WTC11 (cell line): Measurements from ENCODE around the gene PTPRT. TPM values are rescaled to one million over a fixed set of nuclear protein-coding genes. Genes with fewer than 3 reads are reported as not detected.

ENCODE experiments used
- ATAC-seq: fragments of 200-7000 bp; cut with Tn5 transposase; 2 replicates; pipeline ENCODE4 v1.10.0; 2021; ENCODE audit warnings: mild to moderate bottlenecking, moderate library complexity
- CTCF ChIA-PET: fragments of 300-600 bp; sonication (Branson Sonifier 250); formaldehyde crosslinking; loops from one replicate; lab custom pipeline; 2021; ENCODE audit warnings: antibody characterized with exemption; lab: Charles Lee
- POLR2A ChIA-PET: fragments of 350-600 bp; sonication (Branson Sonifier 250); formaldehyde crosslinking; loops from one replicate; lab custom pipeline; 2021; ENCODE audit warnings: antibody characterized with exemption; lab: Charles Lee
- DNase-seq: peaks from one replicate; pipeline ENCODE4 v3.0.0; 2021; ENCODE audit warnings: low spot score
- H3K27ac Mint-ChIP-seq: 2 replicates; pipeline ENCODE4 v1.8.0; 2021; ENCODE audit warnings: mixed read lengths
- H3K27me3 Mint-ChIP-seq: 2 replicates; pipeline ENCODE4 v1.8.0; 2021; ENCODE audit warnings: low read depth, mild to moderate bottlenecking, moderate library complexity, mixed read lengths
- H3K36me3 Mint-ChIP-seq: 2 replicates; pipeline ENCODE4 v1.8.0; 2021; ENCODE audit warnings: mixed read lengths
- H3K4me1 Mint-ChIP-seq: 2 replicates; pipeline ENCODE4 v1.8.0; 2022; ENCODE audit warnings: mixed read lengths
- H3K4me3 Mint-ChIP-seq: 2 replicates; pipeline ENCODE4 v1.8.0; 2021; ENCODE audit warnings: mild to moderate bottlenecking, moderate library complexity, mixed read lengths
- H3K9me3 Mint-ChIP-seq: 2 replicates; pipeline ENCODE4 v1.8.0; 2021; ENCODE audit warnings: mixed read lengths
- ATF1 ChIP-seq: sonication (generic); formaldehyde crosslinking; IDR thresholded peaks from 2 replicates; pipeline ENCODE4 v1.8.1; 2023; ENCODE audit warnings: mild to moderate bottlenecking, moderate library complexity, missing genetic modification reagents
- CREB1 ChIP-seq: sonication (generic); formaldehyde crosslinking; IDR thresholded peaks from 2 replicates; pipeline ENCODE4 v1.8.0; 2023; ENCODE audit warnings: mild to moderate bottlenecking, missing genetic modification reagents
- ELF4 ChIP-seq: sonication (generic); formaldehyde crosslinking; IDR thresholded peaks from 2 replicates; pipeline ENCODE4 v1.8.1; 2022; ENCODE audit warnings: low read depth, mild to moderate bottlenecking, moderate library complexity, missing genetic modification reagents
- FOXP1 ChIP-seq: sonication (generic); formaldehyde crosslinking; IDR thresholded peaks from 2 replicates; pipeline ENCODE4 v1.8.0; 2022; ENCODE audit warnings: missing genetic modification reagents, mild to moderate bottlenecking, moderate library complexity, borderline replicate concordance
- GRHL2 ChIP-seq: fragments of 250-450 bp; sonication (Bioruptor Pico); IDR thresholded peaks from 2 replicates; pipeline ENCODE4 v1.8.0; 2022; ENCODE audit warnings: mild to moderate bottlenecking, moderate library complexity; ENCODE audit not compliant: insufficient replicate concordance, severe bottlenecking
- GTF2I ChIP-seq: fragments of 250-450 bp; sonication (Bioruptor Pico); conservative IDR thresholded peaks from 2 replicates; pipeline ENCODE4 v1.4.0; 2021; ENCODE audit warnings: mild to moderate bottlenecking
- HMGA2 ChIP-seq: fragments of 250-450 bp; sonication (Bioruptor Pico); IDR thresholded peaks from 2 replicates; pipeline ENCODE4 v1.4.0; 2021; ENCODE audit warnings: mild to moderate bottlenecking, moderate library complexity
- IRF2 ChIP-seq: sonication (generic); formaldehyde crosslinking; IDR thresholded peaks from 2 replicates; pipeline ENCODE4 v1.8.0; 2022; ENCODE audit warnings: low read depth, missing genetic modification reagents, borderline replicate concordance
- JAZF1 ChIP-seq: fragments of 250-450 bp; sonication (Bioruptor Pico); IDR thresholded peaks from 2 replicates; pipeline ENCODE4 v1.9.0; 2021; ENCODE audit warnings: moderate library complexity, mild to moderate bottlenecking, inconsistent platforms
- KAT7 ChIP-seq: sonication (generic); formaldehyde crosslinking; IDR thresholded peaks from 2 replicates; pipeline ENCODE4 v1.8.1; 2023; ENCODE audit warnings: missing genetic modification reagents, mild to moderate bottlenecking, borderline replicate concordance
- MYBL2 ChIP-seq: sonication (generic); formaldehyde crosslinking; IDR thresholded peaks from 2 replicates; pipeline ENCODE4 v1.8.1; 2023; ENCODE audit warnings: mild to moderate bottlenecking, moderate library complexity, missing genetic modification reagents
- NFYB ChIP-seq: sonication (generic); formaldehyde crosslinking; conservative IDR thresholded peaks from 2 replicates; pipeline ENCODE4 v1.8.0; 2022; ENCODE audit warnings: low read depth, missing genetic modification reagents
- SOX15 ChIP-seq: fragments of 250-450 bp; sonication (Bioruptor Pico); IDR thresholded peaks from 2 replicates; pipeline ENCODE4 v1.9.0; 2021; ENCODE audit warnings: mild to moderate bottlenecking
- ZNF138 ChIP-seq: sonication (generic); formaldehyde crosslinking; conservative IDR thresholded peaks from 2 replicates; pipeline ENCODE4 v1.8.1; 2022; ENCODE audit warnings: mild to moderate bottlenecking, moderate library complexity, missing genetic modification reagents
- ZNF263 ChIP-seq: sonication (generic); formaldehyde crosslinking; IDR thresholded peaks from 2 replicates; pipeline ENCODE4 v1.8.1; 2022; ENCODE audit warnings: low read depth, mild to moderate bottlenecking, moderate library complexity, missing genetic modification reagents
- ZNF317 ChIP-seq: sonication (generic); formaldehyde crosslinking; IDR thresholded peaks from 2 replicates; pipeline ENCODE4 v1.8.1; 2023; ENCODE audit warnings: low read depth, mild to moderate bottlenecking, moderate library complexity, missing genetic modification reagents, borderline replicate concordance
- ZNF396 ChIP-seq: fragments of 250-450 bp; sonication (Bioruptor Pico); IDR thresholded peaks from 2 replicates; pipeline ENCODE4 v1.8.0; 2021; ENCODE audit warnings: mild to moderate bottlenecking, moderate library complexity, borderline replicate concordance
- total RNA-seq: library from RNA; stranded (reverse); gene quantifications from 3 replicates; pipeline ENCODE4 v1.2.3, GENCODE V29; 2021
- TF ChIP-seq, protein P1 (sequence below): sonication (generic); formaldehyde crosslinking; conservative IDR thresholded peaks from 2 replicates; pipeline ENCODE4 v1.8.1; 2023; ENCODE audit warnings: mild to moderate bottlenecking, low read depth, missing genetic modification reagents, moderate library complexity
- TF ChIP-seq, protein P2 (sequence below): sonication (generic); formaldehyde crosslinking; IDR thresholded peaks from 2 replicates; pipeline ENCODE4 v1.8.1; 2023; ENCODE audit warnings: mild to moderate bottlenecking, missing genetic modification reagents, moderate library complexity
- TF ChIP-seq, protein P3 (sequence below): sonication (generic); formaldehyde crosslinking; IDR thresholded peaks from 2 replicates; pipeline ENCODE4 v1.8.0; 2022; ENCODE audit warnings: mild to moderate bottlenecking, missing genetic modification reagents
- TF ChIP-seq, protein P4 (sequence below): sonication (generic); formaldehyde crosslinking; IDR thresholded peaks from 2 replicates; pipeline ENCODE4 v1.8.1; 2022; ENCODE audit warnings: mild to moderate bottlenecking, moderate library complexity, missing genetic modification reagents
- TF ChIP-seq, protein P5 (sequence below): fragments of 200-600 bp; IDR thresholded peaks from 2 replicates; pipeline ENCODE4 v1.8.0; 2022; ENCODE audit warnings: antibody characterized with exemption
- TF ChIP-seq, protein P6 (sequence below): sonication (generic); formaldehyde crosslinking; IDR thresholded peaks from 2 replicates; pipeline ENCODE4 v1.8.0; 2022; ENCODE audit warnings: mild to moderate bottlenecking, missing genetic modification reagents
- TF ChIP-seq, protein P7 (sequence below): fragments of 250-450 bp; sonication (Bioruptor Pico); IDR thresholded peaks from 2 replicates; pipeline ENCODE4 v1.9.0; 2021; ENCODE audit warnings: mild to moderate bottlenecking

The PTPRT gene
- total RNA-seq, 1 experiment from 2014 or later: 1.1 TPM

DNA sequence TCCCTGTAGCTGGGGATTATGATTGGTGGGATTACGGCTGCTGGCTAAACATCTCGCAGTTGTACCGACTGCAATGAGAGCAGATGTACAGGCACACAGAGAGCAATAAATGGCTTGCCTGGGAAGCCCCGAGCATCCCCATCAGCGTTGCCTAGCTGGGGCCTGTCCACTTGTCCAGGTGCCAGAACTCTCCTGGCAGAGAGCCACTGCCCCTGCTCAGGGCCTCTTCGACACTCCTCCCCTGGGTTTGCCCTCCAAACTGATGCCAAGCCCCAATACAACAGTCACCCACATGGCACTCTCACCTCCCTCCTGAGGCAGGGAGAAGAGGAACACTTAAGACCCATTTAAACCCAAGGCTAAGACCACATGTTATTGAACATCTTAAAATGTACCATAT lies 715.1 kb downstream of the PTPRT start (continued):
- TF ChIP-seq ZNF138 (CRISPR knock-in tag) (no peak), JAZF1 (no peak), ZNF263 (CRISPR knock-in tag) (no peak), SOX15 (CRISPR knock-in tag) (no peak), ATF1 (no peak), GRHL2 (CRISPR knock-in tag) (no peak)
- TF ChIP-seq, protein P1, sequence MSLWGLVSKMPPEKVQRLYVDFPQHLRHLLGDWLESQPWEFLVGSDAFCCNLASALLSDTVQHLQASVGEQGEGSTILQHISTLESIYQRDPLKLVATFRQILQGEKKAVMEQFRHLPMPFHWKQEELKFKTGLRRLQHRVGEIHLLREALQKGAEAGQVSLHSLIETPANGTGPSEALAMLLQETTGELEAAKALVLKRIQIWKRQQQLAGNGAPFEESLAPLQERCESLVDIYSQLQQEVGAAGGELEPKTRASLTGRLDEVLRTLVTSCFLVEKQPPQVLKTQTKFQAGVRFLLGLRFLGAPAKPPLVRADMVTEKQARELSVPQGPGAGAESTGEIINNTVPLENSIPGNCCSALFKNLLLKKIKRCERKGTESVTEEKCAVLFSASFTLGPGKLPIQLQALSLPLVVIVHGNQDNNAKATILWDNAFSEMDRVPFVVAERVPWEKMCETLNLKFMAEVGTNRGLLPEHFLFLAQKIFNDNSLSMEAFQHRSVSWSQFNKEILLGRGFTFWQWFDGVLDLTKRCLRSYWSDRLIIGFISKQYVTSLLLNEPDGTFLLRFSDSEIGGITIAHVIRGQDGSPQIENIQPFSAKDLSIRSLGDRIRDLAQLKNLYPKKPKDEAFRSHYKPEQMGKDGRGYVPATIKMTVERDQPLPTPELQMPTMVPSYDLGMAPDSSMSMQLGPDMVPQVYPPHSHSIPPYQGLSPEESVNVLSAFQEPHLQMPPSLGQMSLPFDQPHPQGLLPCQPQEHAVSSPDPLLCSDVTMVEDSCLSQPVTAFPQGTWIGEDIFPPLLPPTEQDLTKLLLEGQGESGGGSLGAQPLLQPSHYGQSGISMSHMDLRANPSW: no peak
- TF ChIP-seq, protein P2, sequence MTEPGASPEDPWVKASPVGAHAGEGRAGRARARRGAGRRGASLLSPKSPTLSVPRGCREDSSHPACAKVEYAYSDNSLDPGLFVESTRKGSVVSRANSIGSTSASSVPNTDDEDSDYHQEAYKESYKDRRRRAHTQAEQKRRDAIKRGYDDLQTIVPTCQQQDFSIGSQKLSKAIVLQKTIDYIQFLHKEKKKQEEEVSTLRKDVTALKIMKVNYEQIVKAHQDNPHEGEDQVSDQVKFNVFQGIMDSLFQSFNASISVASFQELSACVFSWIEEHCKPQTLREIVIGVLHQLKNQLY (CRISPR knock-in tag): no peak
- TF ChIP-seq, all 79 proteins: peak for 0

DNA sequence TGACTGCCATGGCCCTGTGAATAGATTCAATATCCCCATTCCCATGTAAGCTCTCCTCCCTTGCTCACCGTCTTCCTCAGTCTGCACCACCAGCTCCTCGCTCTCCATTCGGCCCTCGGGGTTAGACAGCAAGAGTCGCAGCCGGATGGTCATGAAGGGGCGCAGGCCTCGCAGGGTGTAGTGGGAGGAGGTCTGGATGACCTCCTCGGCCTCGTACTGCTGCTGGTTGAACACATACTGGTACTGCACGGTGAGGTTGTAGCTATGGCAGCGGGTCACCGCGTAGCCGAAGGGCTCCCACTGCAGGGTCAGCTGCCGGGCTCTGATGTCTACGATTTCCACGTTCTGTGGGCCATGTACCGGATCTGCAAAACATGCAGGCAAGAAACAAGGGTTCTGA lies 717.5 kb downstream of the PTPRT start:
- H3K27me3 Mint-ChIP-seq: no peaks in the 10 kb centered on the region
- H3K4me3 Mint-ChIP-seq: no peak overlapping the region
- H3K27ac Mint-ChIP-seq: no peak overlapping the region
- ATAC-seq (no peak), DNase-seq (no peak)
- no peaks in the 10 kb centered on the region for H3K36me3 Mint-ChIP-seq
- TF ChIP-seq, protein P3, sequence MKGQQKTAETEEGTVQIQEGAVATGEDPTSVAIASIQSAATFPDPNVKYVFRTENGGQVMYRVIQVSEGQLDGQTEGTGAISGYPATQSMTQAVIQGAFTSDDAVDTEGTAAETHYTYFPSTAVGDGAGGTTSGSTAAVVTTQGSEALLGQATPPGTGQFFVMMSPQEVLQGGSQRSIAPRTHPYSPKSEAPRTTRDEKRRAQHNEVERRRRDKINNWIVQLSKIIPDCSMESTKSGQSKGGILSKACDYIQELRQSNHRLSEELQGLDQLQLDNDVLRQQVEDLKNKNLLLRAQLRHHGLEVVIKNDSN (CRISPR knock-in tag): no peak
- TF ChIP-seq HMGA2 (no peak), ELF4 (CRISPR knock-in tag) (no peak), JAZF1 (no peak), CREB1 (CRISPR knock-in tag) (no peak), GTF2I (CRISPR knock-in tag) (no peak), FOXP1 (CRISPR knock-in tag) (no peak), IRF2 (CRISPR knock-in tag) (no peak), SOX15 (CRISPR knock-in tag) (no peak), ZNF396 (no peak), GRHL2 (CRISPR knock-in tag) (no peak), MYBL2 (CRISPR knock-in tag) (no peak), ZNF317 (no peak), NFYB (CRISPR knock-in tag) (no peak), KAT7 (CRISPR knock-in tag) (no peak)
- TF ChIP-seq, protein P4, sequence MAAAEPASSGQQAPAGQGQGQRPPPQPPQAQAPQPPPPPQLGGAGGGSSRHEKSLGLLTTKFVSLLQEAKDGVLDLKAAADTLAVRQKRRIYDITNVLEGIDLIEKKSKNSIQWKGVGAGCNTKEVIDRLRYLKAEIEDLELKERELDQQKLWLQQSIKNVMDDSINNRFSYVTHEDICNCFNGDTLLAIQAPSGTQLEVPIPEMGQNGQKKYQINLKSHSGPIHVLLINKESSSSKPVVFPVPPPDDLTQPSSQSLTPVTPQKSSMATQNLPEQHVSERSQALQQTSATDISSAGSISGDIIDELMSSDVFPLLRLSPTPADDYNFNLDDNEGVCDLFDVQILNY (CRISPR knock-in tag): no peak
- TF ChIP-seq, protein P5, sequence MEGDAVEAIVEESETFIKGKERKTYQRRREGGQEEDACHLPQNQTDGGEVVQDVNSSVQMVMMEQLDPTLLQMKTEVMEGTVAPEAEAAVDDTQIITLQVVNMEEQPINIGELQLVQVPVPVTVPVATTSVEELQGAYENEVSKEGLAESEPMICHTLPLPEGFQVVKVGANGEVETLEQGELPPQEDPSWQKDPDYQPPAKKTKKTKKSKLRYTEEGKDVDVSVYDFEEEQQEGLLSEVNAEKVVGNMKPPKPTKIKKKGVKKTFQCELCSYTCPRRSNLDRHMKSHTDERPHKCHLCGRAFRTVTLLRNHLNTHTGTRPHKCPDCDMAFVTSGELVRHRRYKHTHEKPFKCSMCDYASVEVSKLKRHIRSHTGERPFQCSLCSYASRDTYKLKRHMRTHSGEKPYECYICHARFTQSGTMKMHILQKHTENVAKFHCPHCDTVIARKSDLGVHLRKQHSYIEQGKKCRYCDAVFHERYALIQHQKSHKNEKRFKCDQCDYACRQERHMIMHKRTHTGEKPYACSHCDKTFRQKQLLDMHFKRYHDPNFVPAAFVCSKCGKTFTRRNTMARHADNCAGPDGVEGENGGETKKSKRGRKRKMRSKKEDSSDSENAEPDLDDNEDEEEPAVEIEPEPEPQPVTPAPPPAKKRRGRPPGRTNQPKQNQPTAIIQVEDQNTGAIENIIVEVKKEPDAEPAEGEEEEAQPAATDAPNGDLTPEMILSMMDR: no peak
- TF ChIP-seq, protein P6, sequence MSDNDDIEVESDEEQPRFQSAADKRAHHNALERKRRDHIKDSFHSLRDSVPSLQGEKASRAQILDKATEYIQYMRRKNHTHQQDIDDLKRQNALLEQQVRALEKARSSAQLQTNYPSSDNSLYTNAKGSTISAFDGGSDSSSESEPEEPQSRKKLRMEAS (CRISPR knock-in tag): no peak
- TF ChIP-seq, protein P7, sequence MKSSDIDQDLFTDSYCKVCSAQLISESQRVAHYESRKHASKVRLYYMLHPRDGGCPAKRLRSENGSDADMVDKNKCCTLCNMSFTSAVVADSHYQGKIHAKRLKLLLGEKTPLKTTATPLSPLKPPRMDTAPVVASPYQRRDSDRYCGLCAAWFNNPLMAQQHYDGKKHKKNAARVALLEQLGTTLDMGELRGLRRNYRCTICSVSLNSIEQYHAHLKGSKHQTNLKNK (CRISPR knock-in tag): no peak
- peaks cover 5% of the 10 kb centered on the region; the same call in 1 of the 2 replicates for H3K9me3 Mint-ChIP-seq
- POLR2A ChIA-PET: no interaction called here
- H3K4me1 Mint-ChIP-seq: peaks cover 9% of the 10 kb centered on the region
- CTCF ChIA-PET: interaction anchor here (2.3 kb wide), 1 partner anchor 12 kb away, joined by 5 read pairs; no protein-coding TSS in a partner anchor
